HPDE6-E6E7 (cell line): ENCODE data around the gene TC2N.
"Not testable (repeated sequence)": the region's sequence is repeated elsewhere in the genome, so short reads cannot be mapped to it uniquely, and the experiment has no call there.

Source experiments
- DNase-seq: peaks from one replicate; pipeline ENCODE4 v3.0.0; 2011; ENCODE audit warnings: missing footprints; ENCODE audit errors: extremely low spot score

TC2N gene

DNA sequence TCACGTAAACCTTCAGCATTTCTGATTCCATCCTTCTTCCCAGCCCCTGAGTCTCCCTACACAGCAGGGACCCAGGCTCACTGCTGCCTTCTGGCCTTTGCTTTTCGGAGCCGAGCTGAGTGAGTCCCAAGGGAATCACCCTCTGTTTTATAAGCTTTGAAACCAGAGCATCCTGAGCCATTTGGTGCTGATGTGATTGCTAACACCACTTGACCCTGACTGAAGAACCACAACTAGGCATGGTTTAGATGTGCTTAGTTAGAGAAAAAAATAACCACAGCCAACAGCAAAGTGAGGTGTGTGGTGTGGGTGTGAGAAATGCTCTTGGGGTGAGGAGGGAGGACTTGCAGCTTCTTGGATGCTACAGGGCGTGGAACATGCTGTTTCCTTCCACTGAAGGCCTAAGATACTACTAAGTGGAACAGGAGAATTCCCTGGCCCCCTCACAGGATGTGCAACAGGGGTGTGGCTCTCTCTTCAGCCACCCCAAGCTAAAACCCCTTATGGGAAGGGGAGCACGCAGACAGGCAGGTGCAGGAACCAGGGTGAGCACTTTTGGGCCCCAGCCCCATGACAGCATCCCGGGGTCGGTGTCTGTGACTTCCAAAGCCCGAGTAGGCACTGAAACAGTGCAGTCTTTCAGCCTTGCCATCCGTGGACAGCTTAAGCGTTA is at the start of gene TC2N:
TSS of gene TC2N (minus strand) at position 221 of the 673 bp plus-strand sequence. CDS start 53,767 bp downstream, outside the sequence.
- no peak for DNase-seq

DNA sequence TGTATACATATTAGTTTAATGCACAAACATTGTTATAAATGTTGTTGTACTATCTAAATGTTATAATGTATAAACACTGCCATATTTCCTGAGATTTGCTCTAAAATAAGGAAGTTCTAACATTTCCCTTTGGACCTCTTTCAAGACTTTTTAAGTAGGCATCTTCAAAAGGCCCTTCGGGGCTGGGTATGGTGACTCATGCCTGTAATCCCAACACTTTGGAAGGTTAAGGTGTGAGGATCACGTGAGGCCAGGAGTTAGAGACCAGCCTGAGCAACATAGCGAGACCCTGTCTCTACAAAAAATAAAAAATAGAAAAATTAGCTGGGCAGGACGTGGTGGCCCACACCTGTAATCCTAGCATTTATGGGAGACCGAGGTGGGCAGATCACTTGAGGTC is 44.7 kb upstream of the TC2N start:
- no peak for DNase-seq

DNA sequence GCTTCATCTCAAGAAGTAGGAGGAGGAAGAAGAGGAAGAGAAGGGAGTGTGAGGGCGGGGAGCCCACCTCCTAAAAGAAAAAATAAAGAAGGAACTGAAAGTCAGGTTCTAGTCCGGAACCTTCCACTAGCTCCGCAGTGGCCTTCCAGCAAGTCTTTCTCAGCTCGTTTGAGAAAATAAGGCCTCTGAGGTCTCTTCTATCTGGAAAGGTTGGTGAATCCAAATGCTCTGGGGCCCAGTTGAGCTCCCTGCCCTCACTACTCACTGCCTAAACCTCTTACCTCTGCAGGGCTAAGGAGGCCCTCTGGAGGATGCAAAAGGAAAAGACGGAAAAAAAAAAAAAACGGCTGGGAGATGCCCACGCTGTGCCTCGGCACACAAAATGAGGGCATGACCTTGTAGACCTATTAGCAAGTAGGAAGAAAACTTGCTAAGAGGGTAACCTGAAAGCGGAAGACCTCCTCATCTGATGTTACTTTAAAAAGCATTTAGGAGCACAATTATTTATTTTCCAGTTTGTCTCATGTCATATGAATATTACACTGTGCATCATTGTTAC is 44.2 kb upstream of the TC2N start:
- peak; percentile 58 for DNase-seq

DNA sequence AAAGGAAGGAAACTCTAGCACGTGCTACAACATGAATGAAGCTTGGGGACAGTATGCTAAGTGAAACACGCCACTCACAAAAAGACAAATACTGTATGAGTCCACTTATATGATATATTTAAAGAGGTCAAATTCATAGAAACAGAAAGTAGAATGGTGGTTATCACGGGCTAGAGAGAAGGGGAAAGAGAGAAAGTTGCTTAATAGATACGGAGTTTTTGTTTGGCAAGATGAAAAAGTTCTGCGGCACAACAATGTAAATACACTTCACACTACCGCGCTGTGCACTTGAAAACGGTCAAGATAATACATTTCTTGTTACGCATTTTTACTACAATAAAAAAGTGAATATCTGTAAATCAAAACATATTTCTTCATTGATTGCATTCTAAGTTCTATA is 42.9 kb upstream of the TC2N start:
- no peak for DNase-seq

DNA sequence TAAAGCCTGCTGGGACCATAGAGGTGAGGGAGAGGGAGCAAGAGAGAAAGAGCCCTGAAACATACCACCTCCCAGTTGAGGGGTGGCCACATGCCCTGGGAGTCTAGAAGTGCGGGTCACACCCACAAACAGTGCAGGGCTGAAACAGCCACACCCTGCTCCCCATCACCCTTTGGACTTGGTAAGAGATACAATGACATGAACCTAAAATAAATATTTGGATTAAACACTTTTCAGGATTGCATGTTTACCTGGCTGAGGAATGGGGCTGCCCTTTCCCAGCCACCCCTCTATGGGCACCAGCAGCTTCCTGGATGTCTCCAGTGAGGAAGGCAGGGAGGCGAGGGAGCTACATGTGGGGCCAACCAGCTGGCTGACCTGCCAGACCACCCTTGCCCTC is 39.0 kb upstream of the TC2N start:
- no peak for DNase-seq

DNA sequence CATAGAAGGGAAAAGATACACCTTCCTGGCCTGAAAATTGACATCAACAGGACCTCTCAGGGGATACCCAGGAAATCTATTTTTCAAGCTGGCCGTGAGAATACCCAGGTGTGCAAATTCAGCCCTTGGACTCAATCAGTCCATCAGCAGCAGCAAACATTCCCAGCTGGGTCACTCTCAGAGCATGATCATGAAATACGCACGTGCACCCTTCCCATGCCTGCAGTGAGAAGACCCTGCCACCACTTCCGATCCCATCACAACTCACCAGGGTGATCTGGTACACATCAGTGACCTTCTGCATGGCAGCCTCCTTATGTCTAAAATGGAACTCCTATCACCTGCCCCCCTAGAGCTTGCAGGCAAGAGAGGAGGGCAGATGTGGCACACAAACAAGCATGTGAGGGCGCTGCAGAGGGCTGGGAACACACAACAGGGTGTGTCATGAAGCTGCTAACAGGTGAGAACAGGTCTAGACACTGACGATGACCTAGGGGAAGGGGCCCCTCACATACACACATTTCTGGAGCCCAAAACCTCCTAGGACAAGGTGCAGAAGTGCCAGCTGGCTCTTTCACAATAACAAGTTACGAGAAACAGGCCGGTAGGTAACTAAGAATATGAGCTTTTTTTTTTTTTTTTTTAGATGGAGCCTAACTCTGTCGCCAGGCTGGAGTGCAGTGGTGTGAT is 37.8 kb upstream of the TC2N start:
- no peak for DNase-seq

DNA sequence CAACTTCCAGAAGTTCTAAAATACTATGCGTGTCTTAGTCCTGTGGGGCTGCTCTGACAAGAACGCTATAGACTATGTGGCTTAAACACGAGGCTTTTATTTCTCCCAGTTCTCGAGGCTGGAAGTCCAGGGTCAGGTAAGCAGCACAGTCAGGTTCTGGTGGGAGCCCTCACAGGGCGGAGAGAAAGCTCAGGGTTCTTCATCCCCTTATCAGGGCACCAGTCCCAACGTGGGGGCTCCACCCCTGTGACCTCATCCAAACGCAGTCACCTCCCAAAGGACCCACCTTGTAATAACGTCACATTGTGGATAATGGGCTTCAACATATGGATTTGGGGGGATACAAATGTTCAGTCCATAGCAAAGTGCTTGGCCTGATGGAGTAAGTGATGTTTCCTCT is 37.1 kb upstream of the TC2N start:
- DNase-seq, result no peak

DNA sequence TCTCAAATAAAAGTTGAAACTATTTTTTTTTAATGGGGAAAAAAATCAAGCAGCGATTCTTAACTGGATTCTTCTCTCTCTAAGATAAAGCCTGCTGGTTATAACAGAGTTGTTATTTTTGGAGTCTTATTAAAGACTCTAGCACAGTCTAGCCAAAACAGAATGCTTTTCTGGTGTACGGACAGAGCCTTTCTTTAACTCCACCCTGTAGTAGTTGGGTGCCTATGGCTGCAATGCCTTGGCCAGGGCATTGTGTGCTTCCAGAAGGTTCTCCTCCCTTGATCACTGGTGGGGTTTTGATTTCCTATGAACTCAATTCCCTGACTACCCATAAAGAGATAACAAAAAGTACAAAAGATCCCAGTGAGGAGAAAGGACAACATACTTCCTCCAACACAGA is 35.7 kb upstream of the TC2N start:
- no peak for DNase-seq

DNA sequence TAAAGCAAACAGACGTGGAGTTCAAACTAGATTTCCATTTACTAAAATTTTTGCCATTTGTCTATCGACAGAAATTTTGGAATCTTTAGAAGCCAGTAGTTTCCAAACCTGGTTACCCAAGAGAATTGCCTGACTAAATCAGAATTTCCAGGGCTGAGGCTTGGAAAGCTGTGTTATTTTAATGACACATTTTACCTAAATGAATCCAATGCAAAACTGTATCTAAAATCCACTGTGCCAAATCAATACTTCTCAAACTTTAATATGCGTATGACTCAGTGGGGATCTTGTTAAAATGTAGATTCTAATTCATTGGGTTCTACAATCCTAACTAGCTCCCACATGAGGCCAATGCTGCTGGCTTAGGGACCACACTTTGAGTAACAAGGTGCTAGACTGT is 35.0 kb upstream of the TC2N start:
- no peak for DNase-seq

DNA sequence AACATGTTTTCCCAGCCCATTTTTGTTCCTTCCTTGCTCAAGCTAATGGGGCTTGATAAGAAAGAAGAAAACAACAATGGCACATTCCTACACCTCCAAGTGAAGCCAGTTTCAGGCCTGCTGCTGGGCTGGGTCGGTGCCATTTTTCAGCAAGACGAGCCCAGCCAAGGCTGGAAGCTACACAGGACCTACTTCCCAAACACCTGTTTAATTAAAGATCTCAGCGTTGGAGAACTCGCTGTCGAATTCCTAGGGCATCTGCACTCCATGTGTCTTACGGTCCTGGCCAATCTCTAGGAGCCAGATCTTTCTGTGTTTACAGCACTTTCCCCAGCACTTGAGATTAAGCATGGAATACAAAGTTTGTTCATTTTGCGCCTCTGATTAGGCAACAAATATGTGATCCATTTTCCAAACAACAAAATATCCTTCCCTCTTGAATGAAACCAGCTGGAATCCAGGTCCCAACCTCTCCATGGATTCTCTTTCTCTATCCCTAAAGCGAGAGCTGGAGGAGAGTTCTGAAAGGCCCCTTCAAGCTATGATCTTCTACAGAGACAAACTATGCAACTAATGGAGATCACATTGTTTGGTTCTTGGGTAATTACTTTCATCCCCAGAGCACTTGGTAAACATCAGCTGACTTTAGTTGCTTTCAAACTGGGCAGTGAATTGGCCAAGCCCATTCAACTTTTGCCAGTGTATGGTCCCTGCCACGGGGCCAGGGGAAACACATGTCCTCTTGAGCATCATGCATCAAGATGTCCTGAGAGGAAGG is 34.3 kb upstream of the TC2N start:
- no peak for DNase-seq

DNA sequence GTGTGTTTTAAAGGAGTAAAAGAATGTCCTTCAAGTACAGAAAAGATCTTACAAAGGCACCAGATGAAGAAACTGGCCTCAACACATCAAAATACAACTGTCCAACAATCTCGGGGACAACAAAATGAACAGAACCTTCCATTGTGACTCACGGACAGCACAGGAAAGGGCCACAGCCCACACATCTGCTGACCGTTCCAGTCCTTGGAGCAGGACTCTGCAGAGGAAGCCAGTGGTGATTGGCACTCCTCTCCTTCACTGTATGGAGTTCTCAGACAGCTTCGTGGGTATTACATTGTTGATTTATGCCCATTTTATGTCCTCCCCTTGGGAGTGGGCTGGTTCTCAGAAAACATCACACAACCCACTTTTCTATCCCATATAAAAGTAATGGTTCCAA is 32.5 kb upstream of the TC2N start:
- DNase-seq, result no peak

DNA sequence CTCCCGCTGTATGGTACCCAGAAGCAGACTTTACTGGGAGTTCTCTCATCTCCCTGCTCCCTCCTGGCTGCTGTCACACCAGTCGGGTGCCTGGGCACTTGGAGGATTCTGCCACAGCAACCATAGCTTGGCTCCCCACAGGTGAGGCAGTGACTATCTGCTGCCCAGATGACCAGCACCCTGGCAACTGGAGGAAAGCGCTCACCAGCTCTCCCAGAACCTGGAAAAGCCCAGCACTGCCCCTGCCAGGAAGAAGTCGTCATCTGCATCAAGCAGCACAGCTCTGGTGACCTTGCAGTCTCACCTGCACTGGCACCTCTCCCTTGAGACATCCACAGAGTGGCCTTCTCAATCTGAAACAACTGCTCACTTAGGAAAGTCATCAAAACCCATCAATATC is 31.9 kb upstream of the TC2N start:
- DNase-seq, result no peak

DNA sequence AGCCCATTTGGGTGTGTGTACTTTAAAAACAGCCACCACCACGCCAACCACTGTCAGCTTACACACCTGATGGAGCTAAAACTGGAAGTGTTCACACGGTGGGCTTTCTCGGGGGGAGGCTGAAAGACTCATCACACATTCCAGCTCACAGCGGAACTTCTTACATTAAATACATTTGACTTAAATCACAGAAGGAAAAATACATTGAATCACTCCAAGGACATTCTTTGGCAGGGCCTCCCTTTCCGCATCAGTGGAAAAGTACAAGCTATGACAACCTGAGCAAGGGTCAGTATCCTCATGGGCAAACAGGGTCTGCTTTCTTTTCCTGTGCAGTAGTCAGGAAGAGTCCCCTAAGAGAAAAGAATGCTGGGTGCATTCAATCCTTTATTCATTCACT is 31.0 kb upstream of the TC2N start:
- no peak for DNase-seq

DNA sequence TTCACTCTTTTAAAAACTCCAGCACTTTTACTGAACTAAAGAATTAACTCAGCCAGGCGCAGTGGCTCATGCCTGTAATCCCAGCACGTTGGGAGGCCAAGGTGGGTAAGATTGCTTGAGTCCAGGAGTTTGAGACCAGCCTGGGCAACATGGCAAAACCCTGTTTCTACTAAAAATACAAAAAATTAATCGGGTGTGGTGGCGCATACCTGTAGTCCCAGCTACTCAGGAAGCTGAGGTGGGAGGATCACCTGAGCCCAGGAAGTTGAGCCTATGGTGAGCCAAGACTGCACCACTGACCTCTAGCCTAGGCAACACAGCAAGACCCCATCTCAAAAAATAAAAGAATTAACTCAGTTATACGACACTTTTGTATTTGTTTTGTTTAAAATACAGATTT is 30.4 kb upstream of the TC2N start:
- not testable (repeated sequence) for DNase-seq

DNA sequence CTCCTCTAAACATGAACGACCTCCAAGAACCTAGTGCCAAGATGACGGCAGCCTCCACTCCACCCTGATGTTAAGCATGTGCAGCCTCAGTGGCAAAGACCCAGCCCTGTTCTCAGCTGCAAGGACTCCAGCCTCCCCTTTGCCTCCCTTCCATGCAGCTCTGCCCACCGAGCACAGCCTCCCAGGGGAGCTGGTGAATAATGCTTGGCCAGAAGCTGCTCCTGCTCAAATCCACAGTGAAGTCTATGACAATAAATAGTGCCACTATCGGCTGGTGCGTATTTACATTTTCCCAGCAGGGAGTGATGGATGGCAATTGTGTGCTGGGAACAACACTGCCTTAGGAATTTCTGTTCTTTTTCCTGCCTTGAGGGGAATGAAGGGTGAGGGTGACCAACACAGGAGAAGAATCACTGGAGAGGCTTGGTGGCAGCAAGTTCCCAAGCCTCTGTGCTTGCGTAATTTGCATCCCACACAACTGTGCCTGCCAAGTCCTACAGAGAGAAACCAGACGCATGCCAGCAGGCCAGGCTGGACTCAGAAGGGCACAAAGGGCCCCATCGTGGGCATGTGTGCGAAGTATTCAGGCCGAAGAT is 29.9 kb upstream of the TC2N start:
- DNase-seq, result no peak

DNA sequence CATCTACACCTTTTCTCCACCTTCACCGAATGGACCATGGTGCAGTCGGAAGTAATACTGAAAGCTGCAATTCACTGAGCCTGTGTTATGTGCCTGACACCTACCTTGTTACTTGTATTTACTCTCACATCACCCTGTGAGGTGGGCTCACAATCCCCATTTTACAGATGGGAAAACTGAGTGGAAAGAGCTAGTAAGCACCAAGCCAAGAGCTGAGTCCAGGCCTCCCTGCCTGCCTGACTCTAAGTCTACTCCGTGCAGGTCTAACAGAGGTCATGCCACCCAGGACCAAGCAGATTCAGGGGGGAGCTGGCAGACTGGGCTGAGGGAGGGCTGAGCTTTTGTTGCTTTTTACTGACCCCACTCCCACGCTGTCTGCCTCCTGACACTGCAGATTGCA is 29.1 kb upstream of the TC2N start:
- no peak for DNase-seq

DNA sequence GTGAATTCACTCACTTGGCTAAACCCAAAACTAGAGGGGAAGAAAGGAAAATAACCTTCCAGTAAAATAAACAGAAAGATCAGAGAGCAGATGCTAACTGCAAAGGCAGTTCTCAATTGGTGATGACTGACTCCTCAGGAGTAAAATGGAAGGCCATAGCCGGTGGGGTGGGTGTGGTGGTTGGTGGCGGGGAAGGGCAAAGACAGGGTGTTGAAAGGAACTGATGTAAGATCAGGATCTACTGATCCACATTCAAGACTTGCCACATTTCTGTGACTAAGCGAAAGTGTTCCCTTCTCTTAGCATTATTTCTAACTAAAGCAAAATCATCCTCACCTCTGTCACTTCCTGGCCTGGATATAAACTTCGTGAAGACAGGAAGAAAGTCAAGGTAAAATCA is 26.3 kb upstream of the TC2N start:
- DNase-seq, result no peak

DNA sequence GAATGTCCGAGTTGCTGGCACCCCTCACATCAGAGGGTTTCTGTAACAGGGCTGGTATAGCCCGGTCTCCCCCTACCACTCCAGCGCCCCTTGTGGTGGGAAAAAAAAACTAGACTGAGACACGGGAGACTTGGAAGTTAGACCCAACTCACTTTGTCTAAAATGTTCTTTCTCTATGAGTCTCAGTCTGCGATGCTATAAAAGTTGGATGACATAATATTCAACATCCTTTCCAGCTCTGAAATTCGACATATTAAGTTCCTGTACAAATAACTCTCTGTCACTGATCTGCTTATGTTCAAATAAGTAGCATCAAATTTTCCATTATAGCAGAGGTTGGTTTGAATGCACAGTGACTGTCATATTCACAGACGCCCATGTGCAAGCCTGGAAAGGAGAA is 25.7 kb upstream of the TC2N start:
- no peak for DNase-seq

DNA sequence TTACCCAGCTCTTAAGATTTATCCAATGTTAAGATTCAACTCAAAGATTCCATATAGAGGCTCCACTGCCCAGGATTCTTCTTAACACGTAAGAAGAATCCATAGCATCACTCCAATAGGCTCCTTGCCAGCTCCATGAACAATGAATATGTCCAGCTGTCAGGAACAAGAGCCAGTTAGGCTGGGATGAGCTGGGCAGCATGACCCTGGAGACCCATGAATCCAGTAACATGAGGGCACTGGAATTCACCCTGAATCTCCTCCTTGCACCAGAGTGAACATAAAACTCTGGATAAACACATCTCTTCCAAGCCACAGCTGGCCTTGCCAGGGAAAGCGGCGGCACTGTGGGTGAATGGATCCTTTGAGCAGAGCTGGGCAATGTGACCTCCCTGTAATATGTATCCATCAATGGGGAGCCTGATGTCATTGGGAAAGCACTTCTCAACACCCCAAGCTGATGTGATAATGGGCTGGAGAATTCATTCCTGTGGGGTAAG is 24.4 kb upstream of the TC2N start:
- DNase-seq, result no peak

DNA sequence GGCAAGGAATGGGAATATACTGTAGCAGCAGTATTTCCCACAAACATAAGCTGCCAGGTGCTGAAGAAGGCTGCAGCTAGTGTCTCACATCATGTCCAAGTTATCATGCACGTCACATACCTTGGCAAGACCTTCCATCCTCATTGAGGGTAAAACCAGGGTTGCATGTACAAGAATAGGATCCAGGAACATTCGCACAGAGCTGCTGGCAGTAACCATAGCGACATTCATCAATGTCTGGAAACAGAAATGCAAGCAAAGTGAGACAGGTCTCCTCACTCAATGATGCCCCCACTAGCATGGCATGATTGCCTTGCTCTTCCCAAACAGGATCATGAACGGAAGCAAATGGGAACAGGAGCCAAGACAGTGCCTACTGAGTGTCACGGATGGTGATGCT is 23.8 kb upstream of the TC2N start:
- DNase-seq, result no peak

DNA sequence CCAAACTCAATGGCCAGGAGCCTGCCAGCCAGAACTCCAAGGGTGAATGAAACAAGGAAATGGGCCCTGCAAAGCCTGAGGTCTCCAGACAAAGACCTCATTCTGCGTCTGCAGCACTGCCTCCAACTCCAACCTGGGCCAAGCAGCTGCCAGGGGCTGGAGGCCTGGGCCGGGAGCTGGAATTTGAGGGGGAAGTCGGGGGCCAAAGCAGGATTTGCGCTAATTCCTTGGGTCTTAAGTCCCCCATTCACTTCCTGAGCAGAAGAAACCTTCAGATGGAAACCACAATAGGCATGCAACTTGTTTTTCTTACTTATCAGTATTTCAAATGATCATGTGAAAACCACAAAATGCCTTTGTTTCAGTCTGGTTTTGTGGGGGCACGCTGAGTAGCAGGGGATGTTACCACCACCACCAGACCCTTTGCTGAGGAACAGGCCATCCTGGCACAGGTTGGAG is 23.0 kb upstream of the TC2N start:
- DNase-seq, result no peak
